ENCODE measurements around the gene FOXD1.
A peak's percentile ranks its signal among the peaks of the same experiment; 100 is the strongest.

The FOXD1 gene

DNA sequence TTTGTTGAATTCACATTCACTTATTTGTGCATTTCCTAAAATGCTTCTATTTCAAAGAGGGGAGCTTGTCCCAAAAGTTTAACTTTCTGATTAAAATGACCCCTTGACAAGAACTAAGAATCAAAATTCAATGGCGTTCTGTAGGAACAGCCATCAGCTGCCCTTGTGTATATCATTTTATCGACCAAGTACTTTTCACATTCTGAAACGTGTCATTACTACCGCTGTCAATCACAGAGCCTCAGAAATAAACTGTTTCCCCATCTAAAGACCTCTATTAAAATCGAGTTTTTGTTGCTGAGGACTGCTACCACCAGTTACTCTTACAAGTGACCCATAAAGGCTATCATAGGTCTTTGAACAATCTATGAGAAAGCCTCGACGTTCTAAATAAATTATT lies 1.6 kb upstream of the FOXD1 start:
- TF ChIP-seq, protein P1, sequence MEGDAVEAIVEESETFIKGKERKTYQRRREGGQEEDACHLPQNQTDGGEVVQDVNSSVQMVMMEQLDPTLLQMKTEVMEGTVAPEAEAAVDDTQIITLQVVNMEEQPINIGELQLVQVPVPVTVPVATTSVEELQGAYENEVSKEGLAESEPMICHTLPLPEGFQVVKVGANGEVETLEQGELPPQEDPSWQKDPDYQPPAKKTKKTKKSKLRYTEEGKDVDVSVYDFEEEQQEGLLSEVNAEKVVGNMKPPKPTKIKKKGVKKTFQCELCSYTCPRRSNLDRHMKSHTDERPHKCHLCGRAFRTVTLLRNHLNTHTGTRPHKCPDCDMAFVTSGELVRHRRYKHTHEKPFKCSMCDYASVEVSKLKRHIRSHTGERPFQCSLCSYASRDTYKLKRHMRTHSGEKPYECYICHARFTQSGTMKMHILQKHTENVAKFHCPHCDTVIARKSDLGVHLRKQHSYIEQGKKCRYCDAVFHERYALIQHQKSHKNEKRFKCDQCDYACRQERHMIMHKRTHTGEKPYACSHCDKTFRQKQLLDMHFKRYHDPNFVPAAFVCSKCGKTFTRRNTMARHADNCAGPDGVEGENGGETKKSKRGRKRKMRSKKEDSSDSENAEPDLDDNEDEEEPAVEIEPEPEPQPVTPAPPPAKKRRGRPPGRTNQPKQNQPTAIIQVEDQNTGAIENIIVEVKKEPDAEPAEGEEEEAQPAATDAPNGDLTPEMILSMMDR (IDR thresholded peaks at IDR 0.05; ENCODE audit: low read depth, low read length): no peak

DNA sequence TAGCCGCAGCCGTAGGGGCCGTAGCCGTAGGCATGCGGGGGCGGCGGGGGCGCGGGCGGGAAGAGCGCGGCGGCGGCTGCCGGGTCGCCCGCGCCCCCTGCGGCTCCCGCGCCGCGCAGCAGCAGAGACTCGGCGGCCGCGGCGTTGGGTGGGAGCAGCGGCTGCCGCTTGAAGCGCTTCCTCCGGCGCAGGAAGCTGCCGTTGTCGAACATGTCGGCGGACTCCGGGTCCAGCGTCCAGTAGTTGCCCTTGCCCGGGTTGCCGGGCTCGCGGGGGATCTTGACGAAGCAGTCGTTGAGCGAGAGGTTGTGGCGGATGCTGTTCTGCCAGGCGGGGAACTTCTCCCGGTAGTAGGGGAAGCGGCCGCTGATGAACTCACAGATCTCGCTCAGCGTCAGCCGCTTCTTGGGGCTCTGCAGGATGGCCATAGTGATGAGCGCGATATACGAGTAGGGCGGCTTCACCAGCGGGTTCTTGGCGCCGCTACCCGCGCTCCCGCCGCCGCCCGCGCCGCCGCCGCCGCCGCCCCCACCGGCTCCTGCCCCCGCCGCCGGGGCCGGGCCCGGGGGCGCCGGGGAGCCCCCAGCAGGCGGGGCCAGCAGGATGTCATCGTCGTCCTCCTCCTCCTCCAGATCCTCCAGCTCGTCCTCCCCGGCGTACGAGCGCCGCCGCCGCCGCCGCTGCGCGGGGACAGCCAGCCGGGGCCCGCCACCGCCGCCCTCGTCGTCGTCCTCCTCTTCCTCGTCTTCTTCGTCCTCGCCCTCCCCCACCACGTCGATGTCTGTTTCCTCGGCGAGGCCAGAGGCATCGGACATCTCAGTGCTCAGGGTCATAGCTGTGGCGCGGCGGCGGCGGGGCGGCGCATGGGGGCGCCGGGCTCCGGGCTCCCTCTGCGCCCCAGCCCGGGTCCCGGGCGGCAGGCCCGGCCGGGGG lies 781 bp downstream of the FOXD1 start:
- TF ChIP-seq, protein P1 (IDR thresholded peaks at IDR 0.05; ENCODE audit: low read depth, low read length): no peak
- H3K4me3 ChIP-seq (ENCODE audit: low read depth, low read length): peak overlapping the region; percentile 71

More for the DNA sequence above, 1.6 kb upstream of the FOXD1 start:
- no peak overlapping the region for H3K4me3 ChIP-seq (ENCODE audit: low read depth, low read length)

DNA sequence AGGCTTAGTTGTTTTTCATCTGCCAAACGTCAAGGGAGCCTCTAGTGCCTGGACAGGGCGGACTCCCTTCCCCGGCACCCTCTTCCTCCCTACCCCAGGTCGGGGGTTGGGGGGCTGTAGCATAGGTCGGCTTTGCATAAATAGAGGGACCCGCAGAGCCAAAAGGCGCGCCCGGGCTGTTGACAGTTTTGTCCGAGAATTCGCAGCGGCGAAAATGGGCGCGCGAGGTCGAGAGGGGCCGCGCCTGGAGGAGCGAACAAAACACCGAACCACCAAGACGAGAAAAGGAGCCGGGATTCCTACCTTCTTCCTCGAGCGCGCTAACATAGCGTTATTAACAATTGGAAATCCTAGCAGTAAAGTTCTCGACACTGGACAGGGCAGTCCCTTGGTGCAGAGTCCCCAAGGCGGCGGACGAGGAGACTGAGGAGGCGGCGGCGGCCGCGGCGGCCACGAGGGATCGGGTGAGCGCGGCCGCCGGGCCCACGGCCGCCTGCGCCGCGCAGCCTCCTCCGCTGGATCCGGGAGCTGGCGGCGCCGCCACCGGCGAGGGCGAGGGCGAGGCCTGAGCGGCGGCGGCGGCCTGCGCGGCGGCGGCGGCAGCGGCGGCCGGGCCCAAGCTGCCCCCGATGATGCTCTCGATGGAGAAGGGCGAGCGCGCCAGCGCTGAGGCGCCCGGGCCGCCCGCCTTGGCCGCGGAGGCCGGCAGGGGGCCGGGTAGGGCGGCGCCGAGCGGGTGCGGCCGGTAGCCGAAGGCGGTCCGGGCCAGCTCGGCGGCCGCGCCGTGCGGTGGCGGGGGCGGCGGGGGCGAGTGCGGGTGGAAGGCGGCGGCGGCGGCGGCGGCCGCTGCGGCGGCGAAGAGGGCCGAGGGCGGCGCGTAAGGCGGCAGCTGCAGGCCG lies 1.7 kb downstream of the FOXD1 start:
- TF ChIP-seq, protein P1 (IDR thresholded peaks at IDR 0.05; ENCODE audit: low read depth, low read length): no peak
- peak overlapping the region; percentile 95 for H3K4me3 ChIP-seq (ENCODE audit: low read depth, low read length)

DNA sequence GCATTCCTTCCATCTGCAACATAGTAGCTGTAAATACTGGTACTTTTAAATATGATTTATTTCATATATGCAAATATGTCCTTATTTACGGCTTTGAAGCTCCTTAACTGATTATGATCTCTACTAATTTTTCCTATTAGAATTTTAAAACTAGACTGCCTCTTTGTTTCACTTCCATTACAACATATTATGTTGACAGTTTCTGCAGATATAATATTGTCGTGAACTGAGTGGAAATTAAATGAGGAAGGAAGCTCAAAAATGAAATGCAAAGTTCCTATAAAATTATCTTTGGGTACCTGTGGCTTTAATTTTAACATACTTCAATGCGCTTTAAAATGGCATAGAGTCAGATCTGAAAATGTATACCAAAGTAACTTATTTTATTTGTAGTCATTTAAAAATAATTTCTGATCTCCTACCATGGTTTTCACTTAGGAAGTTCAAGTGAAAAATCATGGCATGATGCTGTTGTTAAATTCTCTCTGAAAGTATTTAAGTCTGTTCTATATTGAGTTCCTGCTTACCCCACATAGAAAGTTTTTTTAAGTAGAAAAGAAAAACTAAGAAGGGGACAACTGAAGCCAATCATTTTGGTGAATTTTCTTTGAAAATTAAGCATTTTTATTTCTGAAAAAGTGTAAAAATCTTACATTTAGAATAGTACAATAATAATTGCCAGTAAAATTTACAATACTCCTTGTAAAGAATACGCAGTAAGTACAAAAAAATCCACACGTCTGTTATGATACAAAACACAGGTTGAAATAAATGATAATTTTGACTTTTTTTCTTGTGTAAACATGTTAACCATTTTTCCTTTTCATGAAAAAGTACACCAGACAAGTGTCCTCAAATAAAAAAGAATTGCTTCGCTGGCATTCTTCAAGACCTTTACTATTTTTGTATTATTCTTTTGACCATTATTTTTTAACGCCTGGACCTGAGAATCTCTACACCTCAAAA lies 2.6 kb downstream of the FOXD1 start:
- peak overlapping the region; percentile 95 for H3K4me3 ChIP-seq (ENCODE audit: low read depth, low read length)
- TF ChIP-seq, protein P1 (IDR thresholded peaks at IDR 0.05; ENCODE audit: low read depth, low read length): no peak

DNA sequence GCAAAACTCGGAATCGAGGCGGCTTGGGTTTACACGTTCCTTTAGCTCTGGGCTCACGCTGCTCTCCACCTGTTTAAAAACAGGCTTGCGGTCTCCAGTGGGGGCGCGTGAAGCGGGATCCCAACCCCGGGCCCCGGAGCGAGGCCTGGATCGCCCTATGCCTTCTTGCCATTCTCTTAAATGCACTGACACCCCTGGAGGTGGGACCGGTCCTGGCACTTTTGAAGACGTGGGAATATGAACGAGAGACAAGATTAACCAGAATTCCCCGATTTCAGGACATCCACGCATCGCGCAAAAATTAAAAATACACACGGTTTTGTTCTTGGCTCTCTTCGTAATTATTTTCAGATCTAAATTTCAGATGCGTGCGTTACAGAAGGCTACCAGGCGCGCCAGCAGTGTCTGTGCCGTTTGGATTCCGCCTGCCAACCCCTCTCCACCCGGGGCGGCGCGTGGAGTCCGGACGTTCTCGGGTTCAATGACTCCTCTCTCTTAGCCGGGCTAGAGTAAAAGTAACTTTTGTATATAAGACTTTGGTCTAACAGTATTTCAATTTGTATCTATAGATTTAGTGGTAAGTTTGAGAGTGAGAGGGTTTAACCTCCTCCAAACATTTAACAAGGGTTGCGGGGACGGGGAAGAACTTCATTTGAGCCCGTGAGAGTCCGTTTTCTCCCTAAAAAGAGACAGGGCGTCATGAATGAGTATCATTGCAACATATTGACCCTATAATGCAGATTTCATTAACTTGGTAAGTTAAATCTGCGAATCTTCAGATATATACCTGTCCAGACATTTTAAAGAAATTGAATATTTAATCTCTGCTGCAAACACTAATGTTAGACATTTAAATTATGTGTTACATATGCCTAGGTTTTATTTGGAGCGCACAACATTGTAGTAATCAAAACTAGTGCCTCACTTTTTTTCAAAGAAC lies 3.8 kb downstream of the FOXD1 start:
- TF ChIP-seq, protein P1 (IDR thresholded peaks at IDR 0.05; ENCODE audit: low read depth, low read length): no peak
- peak overlapping the region; percentile 95 for H3K4me3 ChIP-seq (ENCODE audit: low read depth, low read length)

Data from WI38 (cell line).